Loucy (cell line): ENCODE results near the gene PIK3R5.

Source experiments
- EZH2phosphoT487 ChIP-seq: fragments of 200-600 bp; IDR thresholded peaks from 2 replicates; pipeline ENCODE4 v1.6.1; 2018; ENCODE audit warnings: antibody characterized with exemption, mild to moderate bottlenecking, moderate library complexity, borderline replicate concordance
- TF ChIP-seq, protein P1 (sequence below): fragments of 200-600 bp; sonication (generic); conservative IDR thresholded peaks from 2 replicates; pipeline ENCODE4 v1.5.1; 2014; ENCODE audit warnings: mild to moderate bottlenecking, antibody characterized with exemption, low read length

DNA sequence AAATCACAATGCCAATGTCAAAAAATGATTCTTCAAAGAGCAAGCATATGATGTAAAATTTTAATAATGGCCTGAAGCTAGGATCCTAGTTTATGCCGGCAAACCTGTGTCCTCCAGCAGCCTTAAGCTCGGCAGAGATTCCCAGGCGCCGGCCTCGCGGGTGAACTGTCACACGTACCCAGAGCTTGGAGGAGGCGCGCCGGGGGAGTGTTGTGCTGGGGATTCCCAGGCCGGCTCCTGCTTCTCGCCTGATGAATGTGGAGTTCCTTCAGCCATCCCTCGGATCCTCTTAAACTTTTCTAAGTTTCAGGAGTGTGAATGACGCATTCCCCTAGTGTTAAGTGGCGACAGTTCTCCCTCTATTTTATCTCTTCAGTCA, 36.7 kb upstream of the PIK3R5 start:
- TF ChIP-seq, protein P1, sequence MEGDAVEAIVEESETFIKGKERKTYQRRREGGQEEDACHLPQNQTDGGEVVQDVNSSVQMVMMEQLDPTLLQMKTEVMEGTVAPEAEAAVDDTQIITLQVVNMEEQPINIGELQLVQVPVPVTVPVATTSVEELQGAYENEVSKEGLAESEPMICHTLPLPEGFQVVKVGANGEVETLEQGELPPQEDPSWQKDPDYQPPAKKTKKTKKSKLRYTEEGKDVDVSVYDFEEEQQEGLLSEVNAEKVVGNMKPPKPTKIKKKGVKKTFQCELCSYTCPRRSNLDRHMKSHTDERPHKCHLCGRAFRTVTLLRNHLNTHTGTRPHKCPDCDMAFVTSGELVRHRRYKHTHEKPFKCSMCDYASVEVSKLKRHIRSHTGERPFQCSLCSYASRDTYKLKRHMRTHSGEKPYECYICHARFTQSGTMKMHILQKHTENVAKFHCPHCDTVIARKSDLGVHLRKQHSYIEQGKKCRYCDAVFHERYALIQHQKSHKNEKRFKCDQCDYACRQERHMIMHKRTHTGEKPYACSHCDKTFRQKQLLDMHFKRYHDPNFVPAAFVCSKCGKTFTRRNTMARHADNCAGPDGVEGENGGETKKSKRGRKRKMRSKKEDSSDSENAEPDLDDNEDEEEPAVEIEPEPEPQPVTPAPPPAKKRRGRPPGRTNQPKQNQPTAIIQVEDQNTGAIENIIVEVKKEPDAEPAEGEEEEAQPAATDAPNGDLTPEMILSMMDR: no peak
- no peak for TF ChIP-seq EZH2phosphoT487
